ENCODE results near the gene TINAGL1.

Gene TINAGL1

DNA sequence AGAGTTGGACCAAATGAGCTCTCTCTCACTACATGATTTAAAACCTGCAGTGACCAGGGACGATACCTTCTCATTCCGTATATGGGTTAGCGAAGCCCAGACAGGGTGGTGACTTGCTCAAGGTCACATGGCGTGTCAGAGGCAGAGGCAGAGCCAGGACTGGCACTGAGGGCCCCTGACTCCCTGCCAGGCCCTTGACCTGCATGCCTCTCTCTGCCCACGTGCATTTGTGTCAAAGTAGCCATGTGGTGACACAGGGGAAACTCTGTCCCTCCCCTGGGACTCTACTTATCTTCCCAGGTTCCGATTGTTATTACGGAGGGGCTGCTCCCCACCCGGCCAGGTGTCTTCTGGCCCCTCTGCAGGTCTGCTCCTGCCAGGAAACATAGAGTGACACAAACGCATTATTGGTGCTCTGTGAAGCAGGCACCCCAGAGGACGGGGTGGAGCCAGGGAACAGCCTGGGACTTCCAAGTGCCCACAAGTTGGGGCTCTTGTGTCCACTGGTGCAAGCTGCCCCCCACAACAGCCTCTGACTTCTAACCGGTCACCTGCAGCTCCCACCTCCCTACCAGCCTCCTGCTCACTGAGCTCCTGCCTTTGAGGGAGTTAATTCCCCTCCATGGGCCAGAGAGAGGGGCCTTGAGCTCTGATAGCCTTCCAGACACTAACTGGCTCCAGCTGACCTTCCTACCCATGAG is 7.3 kb upstream of the TINAGL1 start:
- peak; percentile 26 for DNase-seq (ENCODE audit: low spot score)

DNA sequence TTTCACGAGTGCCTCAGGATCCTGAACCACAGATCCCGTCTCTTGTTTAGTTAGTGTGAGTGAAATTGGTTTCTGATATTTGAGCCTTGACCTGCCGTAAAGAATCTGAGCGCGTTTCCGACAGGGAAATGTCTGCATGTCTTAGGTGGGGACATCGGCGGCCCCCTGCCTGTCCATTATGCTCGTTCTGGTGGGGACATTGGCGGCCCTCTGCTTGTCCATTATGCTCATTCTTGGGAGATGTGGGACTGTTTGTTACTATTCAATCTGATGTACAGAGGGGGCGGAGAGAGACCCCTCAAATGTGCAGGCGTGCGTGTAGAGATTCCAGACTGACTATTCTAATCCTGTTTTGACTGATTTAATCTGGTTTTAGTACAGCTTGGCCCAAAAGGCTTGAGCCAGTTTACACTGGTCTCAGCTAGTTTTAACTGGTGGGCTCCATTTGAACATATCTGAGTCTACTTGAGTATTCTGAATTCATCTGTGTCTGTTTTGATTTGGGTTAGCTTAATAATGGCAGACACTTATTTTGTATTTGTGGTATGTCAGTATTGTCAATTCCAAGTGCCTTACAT is 6.6 kb upstream of the TINAGL1 start:
- DNase-seq (ENCODE audit: low spot score): no peak

DNA sequence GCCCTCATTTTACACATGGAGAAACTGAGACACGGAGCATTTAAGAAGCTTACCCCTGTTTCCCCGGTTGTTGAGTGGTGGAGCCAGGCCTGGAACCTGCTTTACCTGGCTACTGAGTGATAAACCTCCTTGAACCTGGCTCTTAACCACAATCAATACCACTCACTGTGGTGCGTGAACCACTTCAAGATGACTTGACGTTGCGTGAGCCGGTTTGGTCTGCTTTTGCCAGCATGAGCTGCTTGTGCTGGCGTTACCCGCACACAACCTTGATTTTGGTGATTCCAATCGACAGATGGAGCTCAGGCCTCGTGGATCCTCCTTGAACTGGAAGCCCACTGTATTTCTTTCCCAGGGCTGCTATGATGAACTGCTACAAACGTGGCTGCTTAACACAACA is 6.1 kb upstream of the TINAGL1 start:
- DNase-seq (ENCODE audit: low spot score): no peak

DNA sequence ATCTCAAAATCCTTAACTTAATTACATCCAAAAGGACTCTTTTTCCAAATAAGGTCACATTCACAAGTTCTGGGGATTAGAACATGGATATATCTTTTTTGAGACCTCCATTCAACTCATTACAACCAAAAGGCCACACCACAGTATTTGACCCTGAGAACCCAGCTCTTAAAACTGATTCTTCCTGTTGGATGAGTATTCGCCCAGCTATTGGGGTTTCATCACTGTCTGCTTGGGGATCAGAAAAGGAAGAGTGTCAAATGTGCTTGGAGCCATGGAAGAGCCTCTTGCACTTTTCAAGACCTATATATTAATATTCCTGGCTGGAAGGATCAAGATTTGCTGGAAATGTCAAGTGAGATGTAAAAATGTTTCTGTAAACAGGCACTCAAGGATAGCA is 5.4 kb upstream of the TINAGL1 start:
- DNase-seq (ENCODE audit: low spot score): no peak

DNA sequence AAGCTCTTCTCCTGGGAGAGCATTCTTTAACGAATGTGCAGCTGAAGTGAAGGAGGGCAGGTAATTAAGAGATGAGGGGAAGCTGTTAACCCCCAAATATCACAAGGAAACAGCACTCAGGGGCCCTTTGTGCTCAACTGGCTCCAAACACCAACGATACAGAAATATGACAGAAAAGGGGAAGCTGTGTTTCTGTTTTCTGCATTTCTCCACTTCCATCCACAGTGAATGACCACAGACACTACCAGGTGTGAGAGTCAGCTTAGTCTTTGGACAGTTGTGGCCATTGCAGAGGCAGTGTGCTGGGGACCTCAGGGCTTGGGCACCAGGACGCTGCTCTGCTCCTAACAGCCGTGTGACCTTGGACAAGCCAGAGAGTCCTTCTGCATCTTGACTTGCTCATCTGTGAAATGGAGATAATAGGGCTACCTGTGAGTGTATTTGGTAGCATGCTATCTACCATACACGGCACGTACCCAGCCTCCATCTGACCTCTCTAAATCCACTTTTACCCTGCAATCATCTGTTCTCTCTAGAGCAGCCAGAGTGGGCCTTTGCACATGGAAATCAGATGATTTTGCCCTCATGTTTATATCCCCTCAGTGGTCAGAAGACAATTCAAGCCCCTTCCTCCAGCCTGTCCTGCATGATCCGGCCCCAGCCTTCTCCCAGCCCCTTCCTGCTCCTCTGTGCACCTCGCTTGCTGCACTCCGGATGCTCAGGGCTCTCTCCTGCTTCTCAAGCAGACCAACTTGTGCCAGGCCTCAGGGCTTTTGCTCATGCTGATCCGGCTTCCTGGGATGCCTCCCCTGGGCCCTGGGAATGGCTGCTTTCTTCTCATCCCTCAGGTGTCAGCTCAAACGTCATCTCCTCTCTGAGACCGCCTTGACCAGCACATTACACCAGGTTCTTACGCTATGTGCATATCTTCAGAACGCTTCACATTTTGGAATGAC is 4.7 kb upstream of the TINAGL1 start:
- DNase-seq (ENCODE audit: low spot score): no peak

DNA sequence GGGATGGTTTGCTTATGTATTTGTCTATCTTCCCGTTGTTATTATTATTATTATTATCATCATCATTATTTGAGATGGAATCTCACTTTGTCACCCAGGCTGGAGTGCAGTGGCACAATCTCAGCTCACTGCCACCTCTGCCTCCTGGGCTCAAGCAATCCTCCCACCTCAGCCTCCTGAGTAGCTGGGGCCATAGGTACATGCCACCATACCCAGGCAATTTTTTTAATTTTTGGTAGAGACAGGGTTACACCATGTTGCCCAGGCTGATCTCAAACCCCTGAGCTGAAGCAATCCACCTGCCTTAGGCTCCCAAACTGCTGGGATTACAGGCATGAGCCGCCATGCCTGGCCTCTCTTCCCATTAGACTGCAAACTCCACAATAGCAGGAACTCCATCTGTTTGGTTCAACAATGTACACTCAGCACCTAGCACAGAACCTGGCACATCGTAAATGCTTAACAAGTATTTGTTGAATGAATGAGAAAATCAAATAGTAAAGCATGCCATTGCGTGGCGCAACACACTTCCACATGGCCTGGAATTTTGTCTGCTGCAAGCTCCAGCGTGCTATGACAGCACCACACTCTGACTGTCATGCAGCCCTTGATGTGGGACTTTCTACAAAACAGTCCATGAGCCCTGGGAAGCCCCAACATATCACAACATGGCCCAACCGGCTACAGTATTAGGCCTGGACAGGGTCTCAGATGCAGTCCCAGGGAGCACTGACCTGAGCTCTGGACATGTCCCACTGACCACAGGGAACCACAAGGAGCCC is 3.8 kb upstream of the TINAGL1 start:
- no peak for DNase-seq (ENCODE audit: low spot score)

DNA sequence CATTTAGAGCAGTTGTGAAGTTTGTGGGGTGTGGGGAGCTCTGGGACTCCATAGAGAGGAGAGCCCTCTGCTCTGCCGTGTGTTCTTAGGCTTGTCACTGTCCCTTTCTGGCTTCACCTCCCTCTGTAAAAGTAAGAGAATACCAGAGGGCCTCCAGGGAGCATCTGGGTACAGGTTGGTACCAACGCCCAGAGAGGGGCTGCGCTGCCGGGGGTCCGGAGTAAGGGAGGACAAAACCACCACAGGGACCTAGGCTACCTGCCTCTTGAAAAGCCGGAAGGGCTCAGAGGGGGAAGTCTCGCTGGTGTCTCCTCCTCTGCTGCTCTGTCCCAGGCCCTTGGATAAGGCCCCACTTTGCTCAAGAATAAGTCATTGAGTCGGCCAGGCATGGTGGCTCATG is 3.1 kb upstream of the TINAGL1 start:
- DNase-seq (ENCODE audit: low spot score): no peak

DNA sequence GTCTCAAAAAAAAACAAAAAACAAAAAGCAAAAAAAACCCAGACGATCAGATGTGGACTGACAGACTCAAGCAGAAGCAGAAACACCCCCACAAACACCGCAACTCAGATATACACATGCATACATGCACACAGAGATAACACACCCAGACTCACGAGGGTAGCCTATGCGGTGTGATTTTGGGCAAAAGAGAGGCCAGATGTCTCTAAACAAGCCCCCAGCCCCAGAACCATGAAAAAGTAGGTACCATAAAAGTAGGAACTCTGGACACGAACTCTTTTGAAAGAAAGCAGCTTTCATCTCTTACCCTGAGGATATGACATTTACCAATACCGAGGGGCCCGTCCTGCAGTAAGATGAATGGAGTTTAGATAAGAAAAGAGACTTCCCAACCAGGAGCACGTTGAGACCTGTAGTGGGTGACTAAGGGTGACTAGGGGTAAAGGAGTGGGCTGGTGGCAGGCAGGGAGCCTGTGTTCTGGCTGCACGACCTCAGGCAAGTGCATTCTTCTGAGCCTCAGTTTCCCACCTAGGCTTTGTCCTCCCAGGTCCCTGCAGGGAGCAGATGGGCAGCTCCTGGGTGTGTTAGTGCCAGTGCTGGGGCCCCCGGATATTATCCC is 1.5 kb upstream of the TINAGL1 start:
- peak; percentile 56 for DNase-seq (ENCODE audit: low spot score)

DNA sequence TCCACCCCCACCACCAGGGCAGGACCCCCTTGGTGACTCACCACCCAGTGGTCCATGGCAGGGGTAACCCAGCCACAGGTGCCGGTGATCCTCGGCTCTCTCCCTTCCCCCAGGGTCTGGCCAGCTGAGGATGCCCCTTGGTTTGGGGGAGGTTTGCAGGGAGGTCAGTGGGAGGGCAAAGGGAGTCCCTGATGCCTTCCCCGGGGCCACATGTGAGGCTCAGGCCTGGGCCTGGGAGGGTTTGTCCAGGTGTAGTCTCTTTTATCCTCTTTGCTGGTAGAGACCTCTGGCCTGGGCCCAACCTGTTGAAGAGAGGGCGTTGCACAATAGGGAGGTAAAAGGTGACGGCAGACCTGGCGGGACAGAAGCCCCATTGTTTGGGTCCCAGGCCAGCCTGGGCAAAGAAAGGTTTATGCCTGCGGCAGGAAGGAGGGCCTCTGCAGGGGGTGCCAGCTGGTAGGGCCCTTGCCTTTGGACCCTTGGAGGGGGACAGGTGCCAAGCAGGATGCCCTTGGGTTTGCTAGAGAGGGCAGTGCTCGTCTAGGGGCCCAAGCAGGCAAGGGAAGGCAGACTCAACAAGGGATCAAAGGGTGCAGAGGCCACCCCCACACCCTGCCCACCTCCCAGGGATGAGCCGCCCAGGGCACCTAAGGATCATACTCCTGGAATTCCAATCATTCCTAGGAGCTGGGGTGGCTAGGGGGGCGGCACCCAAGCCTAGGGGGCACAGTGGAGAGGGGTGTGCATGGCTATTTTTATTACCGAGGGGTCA is 760 bp upstream of the TINAGL1 start:
- peak; percentile 80 for DNase-seq (ENCODE audit: low spot score)

DNA sequence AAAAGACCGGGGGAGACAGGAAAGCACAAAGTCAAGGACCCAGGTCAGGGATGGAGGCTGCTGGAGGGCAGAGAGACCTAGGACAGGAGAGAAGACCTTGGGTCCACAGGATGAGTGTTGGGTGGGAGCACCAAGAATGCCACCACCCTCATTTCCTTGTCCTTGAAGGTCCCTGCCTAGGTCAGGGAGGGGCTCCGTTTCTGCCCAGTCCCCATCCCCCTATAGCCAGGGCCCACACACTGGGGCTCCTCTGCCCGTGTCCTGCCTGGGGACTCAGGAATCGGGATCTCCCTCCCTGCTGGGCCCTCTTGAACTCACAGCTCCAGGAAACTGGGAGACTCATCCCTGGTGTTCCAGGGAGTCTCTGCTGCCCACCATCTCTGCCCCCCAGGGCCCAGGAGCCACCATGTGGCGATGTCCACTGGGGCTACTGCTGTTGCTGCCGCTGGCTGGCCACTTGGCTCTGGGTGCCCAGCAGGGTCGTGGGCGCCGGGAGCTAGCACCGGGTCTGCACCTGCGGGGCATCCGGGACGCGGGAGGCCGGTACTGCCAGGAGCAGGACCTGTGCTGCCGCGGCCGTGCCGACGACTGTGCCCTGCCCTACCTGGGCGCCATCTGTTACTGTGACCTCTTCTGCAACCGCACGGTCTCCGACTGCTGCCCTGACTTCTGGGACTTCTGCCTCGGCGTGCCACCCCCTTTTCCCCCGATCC is 584 bp downstream of the TINAGL1 start:
- DNase-seq (ENCODE audit: low spot score): peak; percentile 13

DNA sequence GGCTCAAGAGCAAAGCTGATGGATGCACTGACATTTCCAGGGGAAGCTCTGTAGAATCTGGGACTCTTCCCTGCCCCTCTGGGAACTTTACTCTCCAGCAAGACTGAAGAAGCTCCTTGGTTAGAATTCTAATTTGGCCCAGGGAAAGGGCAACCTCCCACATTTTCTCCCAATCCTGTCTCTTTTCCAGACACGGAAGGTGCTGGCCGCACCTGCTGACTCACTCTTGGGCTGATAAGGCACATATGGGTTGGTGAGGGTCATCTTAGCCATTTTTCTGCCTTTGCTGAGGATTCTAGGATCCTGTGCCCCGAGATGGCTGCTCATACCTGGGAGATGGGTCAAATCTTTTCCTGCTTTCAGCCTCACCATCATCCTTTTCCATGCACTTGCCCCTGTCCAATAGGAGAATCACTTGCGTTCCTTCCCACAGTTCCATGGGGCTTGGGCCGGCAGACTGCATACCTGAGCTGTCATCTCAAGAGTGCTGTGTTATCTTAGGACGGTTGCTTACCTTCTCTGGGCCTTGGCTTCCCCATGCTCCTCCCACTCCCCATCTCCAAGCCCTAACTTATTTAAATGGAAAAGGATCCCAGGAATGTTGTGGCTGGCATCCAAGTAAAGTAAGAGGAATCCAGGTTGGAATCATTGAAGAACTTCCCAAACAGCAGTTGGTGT is 1.3 kb downstream of the TINAGL1 start:
- peak; percentile 94 for DNase-seq (ENCODE audit: low spot score)

DNA sequence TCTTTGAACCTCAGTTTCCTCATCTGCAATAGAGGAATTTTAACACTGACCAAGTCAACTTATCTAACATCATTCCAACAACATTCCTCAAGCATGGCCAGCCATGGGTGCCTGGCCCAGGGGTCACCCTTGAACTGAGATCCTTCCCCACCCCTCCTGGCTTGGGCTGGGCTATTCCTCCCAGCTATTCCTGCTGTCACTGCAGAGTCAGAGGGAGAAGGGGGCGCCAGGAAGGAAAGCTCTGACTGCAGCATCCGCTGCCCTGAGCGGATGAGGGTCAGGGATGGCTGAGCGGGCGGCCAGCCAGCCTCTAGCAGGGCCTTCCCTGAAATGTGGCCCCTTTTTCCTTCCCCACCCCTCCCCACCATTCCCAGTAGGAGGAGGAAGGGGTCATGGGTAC is 3.1 kb downstream of the TINAGL1 start:
- DNase-seq (ENCODE audit: low spot score): peak; percentile 79

DNA sequence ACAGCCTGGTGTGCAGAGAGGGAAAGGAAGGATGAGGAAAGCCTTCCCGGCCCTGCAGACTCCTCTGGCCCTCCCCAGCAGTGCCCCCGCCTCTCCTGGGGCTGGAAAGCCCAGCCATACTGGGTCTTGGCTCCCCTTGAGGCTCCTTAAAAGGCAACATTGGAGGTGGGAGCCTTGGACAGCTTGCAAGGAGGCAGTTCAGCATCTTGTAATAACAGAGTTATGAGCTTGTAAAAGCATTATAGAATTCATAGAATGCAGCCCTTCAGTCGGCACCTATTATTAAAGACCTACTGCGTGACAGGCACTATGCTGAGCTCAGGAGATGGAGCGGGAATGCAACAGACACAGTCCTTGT is 4.2 kb downstream of the TINAGL1 start:
- no peak for DNase-seq (ENCODE audit: low spot score)

DNA sequence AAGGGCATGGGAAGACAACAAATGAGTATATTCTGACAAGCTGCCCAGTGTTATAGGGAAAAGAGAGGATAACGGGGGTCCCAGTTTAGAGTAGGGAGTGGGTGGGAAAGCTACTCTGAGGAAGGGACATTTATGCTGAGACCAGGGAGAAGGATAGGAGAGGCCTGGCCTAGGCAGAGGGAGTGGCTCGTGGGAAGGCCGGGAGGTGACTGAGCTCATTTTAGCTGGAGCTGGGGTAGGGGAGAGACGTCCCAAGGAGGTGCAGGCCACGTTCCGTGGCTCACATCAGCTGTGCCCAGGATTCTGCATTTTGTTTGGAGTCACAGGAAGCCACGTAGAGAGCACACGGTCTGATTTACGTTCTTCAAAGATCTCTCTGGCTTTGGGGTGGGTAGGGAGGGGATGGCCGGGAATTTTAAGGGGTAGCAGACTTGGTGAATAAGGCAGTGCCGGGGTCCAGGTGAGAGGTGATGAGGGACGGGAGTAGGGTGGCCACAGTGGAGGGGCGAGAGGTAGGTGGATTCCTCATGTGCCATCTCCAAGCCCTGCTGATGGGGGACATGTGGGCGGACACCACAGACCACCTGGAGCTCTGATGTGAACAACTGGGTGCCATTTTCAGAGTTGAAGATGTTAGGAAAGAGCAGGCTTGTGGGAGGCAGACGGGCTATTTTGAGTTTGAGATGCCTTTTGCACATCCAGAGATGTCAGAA is 4.7 kb downstream of the TINAGL1 start:
- no peak for DNase-seq (ENCODE audit: low spot score)

DNA sequence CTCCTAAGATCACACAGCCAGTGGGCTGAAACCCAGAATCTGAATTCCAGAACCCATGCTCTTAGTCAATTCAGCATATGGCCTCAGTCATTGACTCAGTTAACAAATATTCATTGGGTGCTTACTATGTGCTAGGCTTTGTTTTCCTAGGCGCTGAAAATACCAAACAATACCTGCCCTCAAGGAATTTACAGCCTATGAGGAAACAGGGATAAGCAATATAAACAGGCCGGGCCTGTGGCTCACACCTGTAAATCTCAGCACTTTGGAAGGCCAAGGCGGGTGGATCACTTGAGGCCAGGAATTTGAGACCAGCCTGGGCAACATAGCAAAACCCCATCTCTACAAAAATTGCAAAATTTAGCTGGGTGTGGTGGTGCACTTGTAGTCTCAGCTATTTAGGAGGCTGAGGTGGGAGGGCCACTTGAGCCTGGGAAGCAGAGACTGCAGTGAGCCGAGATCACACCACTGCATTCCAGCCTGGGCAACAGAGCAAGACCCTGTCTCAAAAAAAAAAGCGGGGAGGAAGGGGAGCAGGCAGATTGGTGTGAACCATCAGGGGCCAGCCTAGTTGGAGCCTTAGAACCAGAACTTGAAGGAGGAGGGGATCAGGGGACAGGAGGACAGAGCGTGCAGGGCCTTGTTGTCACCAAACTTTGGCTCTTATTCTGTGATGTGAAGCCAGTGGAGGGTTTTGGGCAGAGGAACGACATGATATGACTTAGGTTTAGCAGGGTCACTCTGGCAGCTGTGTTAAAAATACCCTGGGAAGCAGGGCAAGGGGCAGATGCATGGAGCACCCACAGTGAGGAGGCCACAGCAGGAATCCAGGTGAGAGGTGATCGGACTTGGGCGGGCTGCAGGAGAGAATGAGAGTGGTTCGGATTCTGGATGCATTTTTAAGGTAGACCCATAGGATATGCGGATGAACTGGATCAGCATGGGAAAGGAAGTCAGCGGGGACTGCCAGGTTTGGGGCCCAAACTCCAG is 5.8 kb downstream of the TINAGL1 start:
- peak; percentile 86 for DNase-seq (ENCODE audit: low spot score)

DNA sequence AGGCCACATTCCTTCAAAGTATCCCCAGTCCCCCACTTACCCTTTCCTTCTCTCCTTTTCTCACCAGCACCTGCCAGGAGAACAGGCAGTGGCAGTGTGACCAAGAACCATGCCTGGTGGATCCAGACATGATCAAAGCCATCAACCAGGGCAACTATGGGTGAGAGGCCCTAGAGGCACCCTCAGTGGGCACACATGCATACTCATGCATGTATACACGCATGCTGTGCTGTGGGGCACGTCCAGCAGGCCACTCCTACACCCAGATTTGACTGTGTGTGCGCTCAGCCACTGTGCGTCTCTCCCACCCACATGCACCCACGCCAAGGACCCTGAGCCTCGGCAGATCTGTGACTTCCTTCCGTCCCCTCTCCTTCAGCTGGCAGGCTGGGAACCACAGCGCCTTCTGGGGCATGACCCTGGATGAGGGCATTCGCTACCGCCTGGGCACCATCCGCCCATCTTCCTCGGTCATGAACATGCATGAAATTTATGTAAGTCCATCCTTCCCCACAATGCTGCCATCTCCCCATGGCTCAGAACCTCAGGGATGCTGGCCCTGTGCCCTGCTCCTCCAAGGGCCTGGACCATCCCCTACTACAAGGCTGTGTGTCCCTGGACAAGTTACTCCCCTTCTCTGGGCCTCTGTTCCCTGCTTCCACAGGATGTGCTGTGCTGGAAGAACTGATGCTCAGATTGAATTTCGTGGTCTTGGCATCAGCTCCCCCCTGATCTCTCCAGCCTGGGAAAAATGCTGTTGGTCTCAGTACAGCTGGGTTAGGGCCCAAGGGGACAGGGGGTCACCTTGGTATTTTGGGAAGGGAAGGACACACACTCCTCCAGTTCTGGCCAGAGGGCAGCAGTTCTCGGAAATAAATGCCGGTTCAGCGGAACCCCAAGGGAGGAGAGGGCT is 7.0 kb downstream of the TINAGL1 start:
- DNase-seq (ENCODE audit: low spot score): no peak

Data from kidney tubule cell (primary cell).